GM19467 (cell line): ENCODE data around the gene DDX21.
"Not testable (repeated sequence)": the region's sequence is repeated elsewhere in the genome, so short reads cannot be mapped to it uniquely, and the experiment has no call there.

Experiments
- ATAC-seq: cut with Tn5 transposase; IDR thresholded peaks from one replicate; pipeline ENCODE4 v1.9.1; 2021; ENCODE audit warnings: mild to moderate bottlenecking, moderate library complexity; ENCODE audit not compliant: unreplicated experiment

The DDX21 gene

DNA sequence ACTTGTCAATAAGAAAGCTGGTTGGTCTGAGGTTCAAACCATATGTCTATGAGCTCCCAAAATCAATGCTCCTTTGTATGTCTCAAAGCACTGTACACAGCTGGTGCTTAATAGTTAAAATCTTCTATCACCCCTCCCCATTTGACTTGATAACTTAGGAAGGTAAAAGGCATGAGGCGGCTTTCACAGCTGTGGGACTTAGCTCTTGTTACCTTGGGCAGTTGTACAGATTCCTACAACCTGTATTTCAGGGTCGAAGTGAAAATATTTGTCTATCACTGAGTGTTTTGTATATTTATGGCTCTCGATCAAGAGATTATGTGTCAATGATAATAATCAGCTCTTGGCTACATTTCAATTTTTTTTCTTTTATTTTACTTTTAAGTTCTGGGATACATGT lies 31.6 kb downstream of the DDX21 start:
- ATAC-seq = no peak

DNA sequence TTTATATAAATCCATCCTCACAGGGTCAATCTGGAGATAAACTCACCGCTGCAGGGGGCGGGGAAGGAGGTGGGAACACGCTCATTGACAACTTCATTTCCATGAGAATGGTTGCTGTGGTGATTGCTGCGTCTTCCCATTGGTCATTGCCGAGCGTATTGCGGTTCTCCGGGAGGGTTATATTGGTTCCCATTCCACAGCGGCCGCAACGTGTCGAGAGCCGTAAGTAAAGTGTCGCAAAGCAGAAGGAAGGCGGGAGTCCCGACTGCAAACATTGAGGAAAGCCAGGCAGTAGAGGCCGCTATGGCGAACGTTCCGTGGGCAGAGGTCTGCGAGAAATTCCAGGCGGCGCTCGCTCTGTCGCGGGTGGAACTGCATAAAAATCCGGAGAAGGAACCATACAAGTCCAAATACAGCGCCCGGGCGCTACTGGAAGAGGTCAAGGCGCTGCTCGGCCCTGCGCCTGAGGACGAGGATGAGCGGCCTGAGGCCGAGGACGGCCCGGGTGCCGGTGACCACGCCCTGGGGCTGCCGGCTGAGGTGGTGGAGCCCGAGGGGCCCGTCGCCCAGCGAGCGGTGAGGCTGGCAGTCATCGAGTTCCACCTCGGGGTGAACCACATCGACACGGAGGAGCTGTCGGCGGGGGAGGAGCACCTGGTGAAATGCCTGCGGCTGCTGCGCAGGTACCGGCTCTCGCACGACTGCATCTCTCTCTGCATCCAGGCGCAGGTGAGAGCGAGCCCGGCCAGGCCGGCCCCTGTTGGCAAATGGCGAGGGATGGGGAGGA lies 32.8 kb downstream of the DDX21 start, which contains the start of gene KIFBP:
Gene KIFBP, plus strand, starts transcription at position 274 of the 787 bp plus-strand sequence. Its CDS starts 30 bp downstream, at position 304.
- peak; percentile 78 for ATAC-seq

DNA sequence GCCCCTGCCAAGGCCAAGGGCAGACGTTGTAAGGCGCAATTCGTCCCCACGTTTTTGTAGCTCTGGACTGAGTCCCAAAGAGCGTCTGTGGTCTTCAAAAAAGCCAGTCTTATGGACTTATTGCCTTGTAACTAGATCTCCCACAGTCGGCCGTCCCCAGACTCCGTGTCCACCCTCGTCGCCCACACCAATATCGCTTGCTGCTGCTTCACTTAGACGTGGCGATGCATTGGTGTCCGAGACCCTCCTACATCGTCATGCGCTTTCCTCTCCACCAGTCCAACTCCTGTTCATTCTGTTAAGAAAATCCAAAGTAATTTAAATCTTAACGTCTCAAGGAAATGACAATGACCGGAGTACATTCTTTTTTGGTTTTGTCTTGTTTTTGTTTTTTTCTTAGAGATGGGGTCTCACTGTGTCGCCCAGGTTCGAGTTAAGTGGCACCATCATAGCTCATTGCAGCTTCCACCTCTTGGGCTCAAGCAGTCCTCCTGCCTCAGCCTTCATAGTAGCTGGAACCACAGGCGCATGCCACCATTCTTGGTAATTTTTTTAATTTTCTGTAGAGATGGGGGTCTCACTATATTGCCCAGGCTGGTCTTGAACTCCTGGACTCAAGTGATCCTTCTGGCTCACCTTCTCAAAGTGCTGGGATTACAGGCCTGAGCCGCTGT lies 33.5 kb downstream of the DDX21 start:
- ATAC-seq = no peak

DNA sequence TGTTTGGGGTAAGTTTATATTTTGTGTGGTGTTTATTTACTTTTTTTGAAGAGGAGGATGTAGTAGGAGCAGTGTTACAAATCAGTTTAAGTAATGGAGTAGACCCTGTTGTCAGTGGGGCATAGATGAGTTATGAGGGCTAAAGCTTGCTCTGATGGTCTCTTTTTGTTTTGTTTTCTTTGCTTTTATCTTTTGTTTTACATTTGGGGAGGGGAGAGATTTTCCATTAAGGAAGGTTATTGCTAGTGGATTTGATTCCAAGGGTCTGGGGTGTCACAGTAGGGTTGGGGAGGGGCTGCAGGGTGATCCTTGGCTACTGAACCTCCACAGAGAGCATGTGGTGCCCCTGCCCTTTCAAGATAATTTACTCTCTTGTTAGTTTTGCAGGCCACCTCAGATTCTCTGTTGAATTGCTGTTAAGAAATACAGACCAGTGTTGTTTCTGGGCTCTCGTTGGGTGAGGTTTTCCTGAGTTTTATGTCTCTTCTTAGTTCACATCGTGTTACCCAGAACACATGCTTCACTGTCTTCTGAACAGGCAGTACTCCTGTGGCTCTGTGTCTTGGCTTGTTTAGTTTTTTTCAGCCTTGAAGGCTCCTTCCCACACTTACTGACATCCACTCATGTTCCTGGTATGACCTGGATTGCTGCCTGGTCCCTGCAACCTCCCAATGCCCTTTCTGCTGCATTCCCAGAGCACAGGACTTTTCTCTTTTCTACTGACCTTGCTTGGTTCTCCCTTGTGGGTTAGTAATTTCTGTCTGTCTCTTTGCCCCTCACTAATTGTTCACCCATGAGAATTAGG lies 36.9 kb downstream of the DDX21 start:
- no peak for ATAC-seq

- ATAC-seq = no peak
Observed at GRCh38 chr10:68997211-68997610, 41.2 kb downstream of the DDX21 start.

DNA sequence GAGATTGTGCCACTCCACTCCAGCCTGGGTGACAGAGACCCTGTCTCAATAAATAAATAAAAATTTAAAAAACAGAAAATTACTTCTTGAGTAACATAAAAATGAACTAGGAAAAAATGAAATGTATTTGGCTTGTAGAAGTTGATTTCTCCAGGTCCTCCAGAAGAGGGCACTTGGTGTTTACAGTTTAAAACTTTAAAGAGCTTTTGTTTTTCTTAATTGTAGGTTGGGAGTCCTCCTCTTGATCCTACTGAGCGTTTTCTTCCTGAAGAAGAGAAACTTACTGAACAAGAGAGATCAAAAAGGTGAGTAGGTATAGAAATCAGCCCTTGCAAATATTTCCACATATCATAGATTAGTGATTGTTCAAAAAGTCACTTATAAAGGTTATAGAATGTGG lies 48.9 kb downstream of the DDX21 start:
- ATAC-seq = no peak

GRCh38 chr10:69005704-69006485 lies 49.9 kb downstream of the DDX21 start:
- no peak for ATAC-seq

- no peak for ATAC-seq
Observed at GRCh38 chr10:69007260-69007659, 51.3 kb downstream of the DDX21 start.

GRCh38 chr10:69009360-69009759 lies 53.4 kb downstream of the DDX21 start:
- ATAC-seq = no peak

- ATAC-seq = no peak
Observed at GRCh38 chr10:69010151-69010640, 54.2 kb downstream of the DDX21 start.

DNA sequence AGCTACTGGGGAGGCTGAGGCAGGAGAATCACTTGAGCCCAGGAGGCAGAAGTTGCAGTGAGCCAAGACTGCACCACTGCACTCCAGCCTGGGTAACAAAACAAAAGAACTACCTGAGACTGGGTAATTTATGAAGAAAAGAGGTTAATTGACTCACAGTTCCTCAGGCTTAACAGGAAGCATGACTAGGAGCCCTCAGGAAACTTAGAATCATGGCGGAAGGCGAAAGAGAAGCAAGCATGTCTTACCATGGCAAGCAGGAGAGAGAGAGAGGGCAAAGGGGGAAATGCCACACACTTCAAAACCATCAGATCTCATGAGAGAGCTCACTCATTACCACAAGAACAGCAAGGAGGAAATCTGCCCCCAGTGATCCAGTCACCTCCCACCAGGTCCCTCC lies 56.8 kb downstream of the DDX21 start:
- ATAC-seq = not testable (repeated sequence)

DNA sequence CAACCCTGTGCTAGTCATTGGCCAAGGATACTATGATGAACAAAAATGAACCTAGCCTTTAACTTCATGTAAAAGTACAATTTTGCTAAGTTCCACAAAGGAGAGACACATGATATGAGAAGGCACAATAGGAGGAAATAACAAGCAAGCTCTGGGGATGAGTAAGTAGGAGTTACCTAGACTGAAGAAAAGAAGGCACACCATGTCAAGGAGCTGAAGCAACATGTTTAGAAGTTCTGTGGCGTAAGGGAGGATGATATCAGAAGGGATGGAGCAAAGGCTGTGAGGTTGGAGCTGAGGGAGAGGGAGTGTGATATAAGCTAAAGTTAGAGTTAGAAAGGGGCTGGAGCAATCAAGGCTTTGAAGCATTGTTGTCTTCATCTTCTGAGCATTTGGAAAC lies 58.2 kb downstream of the DDX21 start:
- ATAC-seq = no peak

- ATAC-seq = no peak
Observed at GRCh38 chr10:69018613-69019012, 62.6 kb downstream of the DDX21 start.

DNA sequence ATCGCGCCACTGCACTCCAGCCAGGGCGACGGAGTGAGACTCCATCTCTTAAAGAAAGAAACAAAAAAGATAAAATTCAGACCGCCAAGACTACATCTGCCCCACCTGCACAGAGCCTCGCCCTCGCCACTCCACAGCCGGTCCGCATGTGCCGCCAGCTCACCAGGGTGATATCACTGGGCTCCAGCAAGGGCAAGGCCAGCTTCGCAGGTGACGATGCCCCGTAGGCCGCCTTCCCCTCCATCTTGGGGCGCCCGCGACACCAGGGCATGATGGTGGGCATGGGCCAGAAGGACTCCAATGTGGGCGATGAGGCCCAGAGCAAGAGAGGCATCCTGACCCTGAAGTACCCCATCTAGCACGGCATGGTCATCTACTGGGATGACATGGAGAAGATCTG lies 66.6 kb downstream of the DDX21 start:
- no peak for ATAC-seq

DNA sequence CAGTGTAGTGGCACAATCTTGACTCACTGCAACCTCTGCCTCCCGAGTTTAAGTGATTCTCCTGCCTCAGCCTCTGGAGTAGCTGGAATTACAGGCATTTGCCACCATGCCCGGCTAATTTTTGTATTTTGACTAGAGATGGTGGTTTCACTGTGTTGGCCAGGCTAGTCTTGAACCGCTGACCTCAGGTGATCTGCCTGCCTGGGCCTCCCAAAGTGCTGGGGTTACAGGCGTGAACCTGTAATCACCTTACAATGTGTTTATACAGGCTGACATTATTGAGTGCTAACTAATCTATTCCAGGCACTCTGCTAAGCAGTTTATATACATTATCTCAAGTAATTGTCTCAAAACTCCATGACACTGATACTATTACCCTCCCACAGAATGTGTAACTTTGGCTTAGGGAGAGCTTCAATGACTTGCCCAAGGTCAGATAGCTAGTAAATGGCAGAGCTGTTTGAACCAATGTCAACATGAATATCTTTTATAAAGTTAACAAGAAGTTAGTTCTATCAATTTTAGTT lies 69.5 kb downstream of the DDX21 start:
- ATAC-seq = no peak

- no peak for ATAC-seq
Observed at GRCh38 chr10:69033256-69033655, 77.3 kb downstream of the DDX21 start.
